Measurements from ENCODE around the gene ZBTB7C.
"Not testable (repeated sequence)": the region's sequence is repeated elsewhere in the genome, so short reads cannot be mapped to it uniquely, and the experiment has no call there.

Gene ZBTB7C

DNA sequence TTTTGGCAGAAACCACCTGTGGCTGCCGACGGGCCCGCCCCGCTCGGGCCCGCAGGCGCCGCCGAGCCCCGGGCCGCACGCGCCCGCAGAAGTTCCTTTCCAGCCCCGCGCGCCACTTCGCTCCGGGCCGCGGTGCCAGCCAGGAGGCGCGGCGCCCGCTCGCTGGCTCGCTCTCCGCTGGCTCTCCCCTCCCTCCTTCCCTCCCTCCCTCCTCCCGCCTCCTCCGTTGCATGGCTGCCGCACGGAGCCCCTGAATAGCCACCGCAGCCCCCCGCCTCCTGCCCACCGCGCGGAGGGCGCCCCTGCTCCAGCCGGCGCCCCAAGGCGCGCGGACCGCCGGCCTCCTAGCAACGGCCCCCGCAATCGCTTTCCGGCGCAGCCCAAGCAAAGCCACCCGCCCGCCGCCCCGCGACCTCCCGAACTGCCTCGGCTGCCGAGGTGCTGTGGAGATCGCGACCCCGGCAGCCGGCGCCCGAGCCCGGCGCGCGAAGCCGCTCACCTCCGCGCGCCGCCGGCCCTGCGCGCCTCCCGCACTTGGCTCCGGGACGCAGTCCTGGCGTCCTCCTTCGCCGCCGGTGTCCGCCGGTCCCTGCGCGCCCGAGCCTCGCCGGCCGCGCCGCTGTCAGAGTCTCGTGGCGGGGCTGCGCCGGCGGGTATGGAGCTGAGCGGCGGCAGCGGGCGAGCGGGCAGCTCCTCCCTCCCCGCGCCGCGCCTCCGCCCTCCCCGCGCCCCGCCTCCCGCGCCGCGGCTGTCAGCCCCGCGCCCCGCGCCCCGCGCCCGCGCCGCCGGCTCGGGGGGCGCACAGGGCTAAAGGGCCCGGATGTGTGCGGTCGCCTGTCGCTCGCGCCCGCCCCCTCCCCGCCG, at the start of gene ZBTB7C:
ZBTB7C (minus strand) TSS at position 657 of the 864 bp plus-strand sequence.
- DNase-seq = peak; percentile 77

GRCh38 chr18:48456838-48457237, 47.7 kb upstream of the ZBTB7C start:
- no peak for DNase-seq

- DNase-seq = no peak
Observed at GRCh38 chr18:48455555-48456478, 46.6 kb upstream of the ZBTB7C start.

GRCh38 chr18:48454261-48454757, 45.1 kb upstream of the ZBTB7C start:
- DNase-seq = no peak

DNA sequence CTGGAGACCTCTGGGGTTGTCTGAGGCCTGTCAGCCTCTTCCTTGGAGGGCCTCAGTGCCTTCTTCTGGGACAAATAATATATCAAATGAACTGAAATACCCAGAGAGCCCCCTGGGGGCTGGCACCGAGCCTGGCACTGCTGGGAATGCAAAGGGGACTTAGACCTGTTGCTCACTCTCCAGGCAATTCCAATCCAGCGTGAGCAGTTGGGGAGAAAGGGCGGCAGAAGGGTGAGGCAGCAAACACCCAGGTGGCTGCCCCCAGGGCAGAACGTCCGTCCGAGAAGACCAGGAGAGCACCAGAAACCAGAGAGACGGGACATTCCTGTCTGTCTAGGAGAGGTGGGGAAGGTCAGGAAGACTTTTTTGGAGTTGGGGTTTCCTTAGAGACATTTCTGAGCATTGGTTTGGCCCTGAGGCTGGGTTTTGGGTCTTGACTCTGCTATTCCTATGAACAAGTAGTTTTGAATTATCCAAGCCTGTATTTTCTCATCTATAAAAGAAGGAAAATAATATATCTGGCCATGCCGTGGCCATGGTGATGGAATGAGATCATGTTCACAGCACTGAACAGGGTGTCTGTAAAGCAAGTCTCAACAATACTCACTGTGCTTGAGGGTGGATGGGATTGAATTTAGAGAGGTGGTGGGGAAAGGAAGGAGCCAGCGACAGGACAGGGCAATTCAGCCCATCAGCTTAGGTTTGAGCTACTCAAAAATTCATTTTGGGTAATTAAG, 44.3 kb upstream of the ZBTB7C start:
- no peak for DNase-seq

GRCh38 chr18:48452861-48453323, 43.7 kb upstream of the ZBTB7C start:
- peak; percentile 73 for DNase-seq

DNA sequence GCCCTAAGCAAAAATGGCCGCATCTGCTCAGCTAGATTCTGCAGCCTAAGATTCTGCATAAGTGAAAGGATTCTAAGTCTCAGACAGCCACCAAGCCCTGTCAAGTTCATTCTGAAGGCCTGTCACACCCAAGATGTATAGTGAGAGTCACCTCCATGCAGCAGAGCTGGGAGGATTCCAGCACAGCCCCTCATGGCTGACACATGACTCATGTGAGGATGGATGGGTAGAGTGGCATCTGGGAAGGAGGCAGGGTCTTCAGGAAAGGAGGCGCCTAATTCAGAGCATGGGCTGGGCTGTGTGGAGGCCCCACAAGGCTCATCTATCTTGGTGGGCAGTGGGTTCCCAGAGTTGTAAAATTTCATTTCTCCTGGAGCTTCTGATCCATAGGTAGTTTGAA, 41.5 kb upstream of the ZBTB7C start:
- no peak for DNase-seq

DNA sequence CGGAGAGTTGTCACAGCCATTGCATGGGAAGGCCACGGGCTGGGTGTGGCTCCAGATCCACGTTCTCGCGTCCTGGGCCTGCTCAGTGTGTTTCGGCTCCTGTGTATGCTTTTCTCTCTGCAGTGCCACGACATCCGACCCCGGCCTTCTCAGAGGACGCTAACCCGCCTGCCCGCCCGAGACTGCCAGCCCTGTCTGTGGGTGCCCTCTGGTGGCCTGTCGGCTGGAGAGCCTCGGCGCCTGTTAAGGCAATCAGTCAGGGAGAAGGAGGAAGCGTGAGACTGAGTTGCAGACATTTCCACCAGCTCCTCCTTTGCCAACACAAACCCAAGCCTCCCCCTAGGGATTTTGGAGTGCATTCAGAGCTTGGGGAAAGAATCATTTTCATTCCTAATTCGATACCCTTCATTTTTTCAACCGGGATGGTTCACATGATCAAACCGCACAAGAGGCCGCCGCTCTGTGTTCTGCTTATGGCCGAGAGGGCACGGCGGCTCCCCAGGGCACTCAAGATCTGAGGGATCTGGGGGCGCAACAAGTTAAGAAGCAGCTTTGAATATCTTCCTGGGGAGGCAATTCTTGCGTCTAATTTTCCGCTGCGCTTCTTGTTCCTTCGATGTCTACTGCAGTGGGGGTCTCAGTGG, 37.5 kb upstream of the ZBTB7C start:
- DNase-seq = peak; percentile 93

DNA sequence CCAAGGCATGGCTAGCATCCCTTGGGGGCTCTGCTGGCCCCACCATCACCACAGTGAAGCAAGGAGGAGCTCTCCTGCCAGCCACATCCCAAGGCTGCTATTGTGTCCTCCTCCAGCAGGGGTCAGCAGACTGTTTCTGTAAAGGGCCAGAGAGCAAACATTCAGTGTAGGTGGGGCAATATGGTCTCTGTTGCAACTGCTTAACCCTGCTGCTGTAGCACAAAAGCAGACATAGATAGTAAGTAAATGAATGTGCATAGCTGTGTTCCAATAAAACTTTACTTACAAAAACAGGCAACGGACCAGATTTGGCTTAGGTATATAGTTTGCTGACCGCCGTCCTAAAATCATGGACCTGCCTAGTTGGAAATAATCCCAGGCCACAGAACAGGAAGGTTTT, 36.4 kb upstream of the ZBTB7C start:
- DNase-seq = peak; percentile 91

DNA sequence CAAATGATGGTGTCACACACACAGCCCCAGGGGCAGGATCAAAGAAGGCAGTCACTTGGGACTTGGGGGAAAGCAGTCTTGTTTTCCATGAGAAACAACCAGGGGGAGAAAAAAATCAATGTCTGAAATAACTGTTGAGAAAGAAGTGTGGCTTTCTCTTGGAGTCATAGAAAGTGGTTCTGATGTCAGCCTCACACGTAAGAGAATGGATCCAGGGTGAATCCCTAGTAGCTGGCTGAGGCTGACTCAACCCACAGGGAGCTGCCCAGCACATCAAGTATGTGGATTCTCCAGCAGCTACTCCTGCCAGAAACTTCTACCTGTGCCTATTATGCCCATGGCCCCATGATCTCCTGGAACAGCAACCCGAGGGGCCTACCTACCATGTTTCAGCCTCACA, 33.6 kb upstream of the ZBTB7C start:
- no peak for DNase-seq

DNA sequence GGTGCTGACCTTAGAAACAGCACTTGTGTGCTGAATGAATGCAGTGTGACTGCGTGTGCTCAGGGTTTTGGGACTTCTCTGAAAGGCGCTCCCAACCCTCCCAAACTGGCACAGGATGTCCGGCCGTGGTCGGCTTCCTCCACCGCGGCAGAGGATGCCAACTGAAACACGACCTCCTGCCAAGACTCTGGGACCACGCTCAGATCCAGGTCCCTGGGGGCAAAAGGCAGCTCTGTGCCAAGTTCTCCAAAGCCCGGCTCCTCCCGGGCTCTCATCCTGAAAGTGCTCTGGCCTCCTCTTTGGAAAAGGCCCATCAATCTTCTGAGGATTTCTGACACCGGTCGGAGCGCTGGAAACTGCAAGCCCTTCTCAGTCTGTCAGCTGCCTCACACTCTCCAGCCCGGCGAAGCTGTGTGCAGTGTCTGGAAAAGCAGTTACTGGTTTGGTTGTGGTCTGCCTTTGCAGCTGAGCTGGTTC, 32.3 kb upstream of the ZBTB7C start:
- DNase-seq = no peak

DNA sequence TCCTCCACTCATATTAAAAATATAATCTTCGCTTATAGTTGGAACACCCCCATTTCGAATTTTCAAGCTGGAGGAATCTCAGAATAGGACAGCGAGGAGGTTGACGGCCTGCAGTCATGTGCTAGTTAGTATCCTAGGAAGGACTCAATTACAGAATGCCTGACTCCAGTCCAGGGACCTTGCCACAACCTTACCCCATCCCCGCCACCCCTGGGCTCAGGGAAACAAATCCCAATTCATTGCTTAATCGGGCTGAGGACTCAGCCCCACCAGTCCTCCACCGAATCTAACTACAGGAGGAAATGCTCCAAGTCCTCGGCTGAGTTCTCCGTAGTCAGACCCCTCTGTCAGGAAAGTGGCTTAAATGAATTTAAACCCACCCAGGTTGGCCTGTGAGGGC, 31.7 kb upstream of the ZBTB7C start:
- DNase-seq = no peak

- no peak for DNase-seq
Observed at GRCh38 chr18:48436907-48437306, 27.7 kb upstream of the ZBTB7C start.

GRCh38 chr18:48434382-48434781, 25.2 kb upstream of the ZBTB7C start:
- not testable (repeated sequence) for DNase-seq

DNA sequence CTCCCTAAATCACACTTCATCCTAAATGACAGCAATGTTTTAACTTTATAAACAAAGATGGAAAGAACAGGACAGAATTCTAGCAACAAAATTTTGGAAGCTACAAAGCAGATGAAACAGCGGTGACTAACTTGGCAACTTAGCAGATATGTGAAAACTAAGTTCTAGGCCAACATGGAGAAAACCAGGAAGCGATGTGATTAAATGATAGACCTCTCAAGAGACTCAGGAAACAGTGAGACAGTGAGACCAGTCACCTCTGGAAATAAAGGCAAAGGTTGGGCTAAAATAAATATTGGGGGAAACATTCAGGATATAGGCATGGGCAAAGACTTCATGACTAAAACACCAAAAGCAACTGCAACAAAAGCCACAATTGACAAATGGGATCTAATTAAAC, 24.4 kb upstream of the ZBTB7C start:
- DNase-seq = no peak

DNA sequence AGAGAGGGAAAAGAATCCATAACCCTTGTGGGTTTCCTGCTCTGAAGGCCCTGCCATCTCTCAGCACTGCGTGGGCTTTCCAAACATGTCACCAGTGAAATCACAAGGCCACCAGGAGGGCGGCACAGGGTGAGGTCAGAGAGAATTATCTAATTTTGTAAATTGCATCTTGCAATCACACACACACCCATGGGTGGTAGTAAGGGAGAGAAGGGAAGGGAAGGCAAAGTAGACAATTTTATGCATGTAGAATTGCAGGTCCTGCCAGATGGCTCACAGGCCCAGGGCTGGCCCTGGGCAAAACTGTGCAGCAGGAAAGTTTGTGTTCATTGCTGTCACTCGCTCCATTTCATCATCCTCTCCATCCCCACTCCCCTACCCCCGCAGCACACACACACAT, 21.0 kb upstream of the ZBTB7C start:
- no peak for DNase-seq

DNA sequence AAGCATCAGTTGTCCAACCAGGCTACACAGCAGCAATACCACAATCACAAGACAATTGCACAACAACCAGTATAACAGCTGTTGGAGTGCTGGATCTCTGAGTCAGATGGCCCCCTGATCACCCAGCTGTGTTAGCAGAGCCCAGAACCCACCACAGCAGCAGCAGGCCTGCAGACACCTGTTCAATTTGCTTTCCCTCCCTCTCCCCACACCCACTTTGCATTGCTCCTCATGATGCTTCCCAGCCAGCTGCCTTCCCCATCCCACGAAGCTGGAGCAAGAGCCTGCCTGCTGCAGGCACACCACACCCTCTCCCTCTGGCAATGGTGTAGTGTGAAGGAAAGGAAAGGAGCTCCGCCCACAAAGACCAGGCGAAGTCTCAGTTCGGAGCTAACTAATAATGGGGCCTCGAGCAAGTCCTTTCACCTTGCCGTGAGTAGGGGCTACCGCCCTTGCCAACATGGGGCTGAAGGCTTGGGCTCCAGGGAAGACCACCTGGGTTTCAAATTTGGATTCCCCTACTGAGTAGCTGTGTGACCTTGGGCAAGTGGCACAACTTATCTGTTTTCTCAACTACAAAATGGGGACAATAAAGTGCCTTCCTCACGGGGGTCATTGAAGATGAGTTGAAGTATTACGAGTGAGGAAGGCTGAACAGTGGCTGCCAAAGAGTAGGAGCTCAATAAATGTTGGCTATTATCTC, 19.4 kb upstream of the ZBTB7C start:
- peak; percentile 25 for DNase-seq

DNA sequence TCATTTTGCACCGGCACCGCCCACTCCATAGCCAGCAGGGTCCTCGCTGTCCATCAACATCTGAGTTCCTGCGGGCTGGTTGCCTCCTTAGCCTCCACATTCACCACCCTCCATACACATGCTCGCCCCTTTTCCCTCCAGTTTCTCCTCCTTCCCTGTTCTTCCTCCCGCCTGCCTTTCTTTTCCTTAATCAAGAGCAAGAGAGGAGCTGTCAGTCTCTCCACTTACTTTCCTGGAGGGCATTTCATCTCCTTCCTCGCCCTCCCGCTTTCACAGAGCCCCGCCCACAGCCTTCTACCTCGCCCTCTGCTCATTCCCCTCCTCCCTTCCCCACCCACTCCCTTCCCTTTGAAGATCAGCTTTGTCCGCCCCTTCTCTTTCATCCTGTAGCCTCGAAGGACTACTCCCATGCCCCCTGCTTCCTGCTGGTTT, 13.8 kb upstream of the ZBTB7C start:
- DNase-seq = peak; percentile 52

- DNase-seq = peak; percentile 76
Observed at GRCh38 chr18:48419277-48420022, 10.3 kb upstream of the ZBTB7C start.

GRCh38 chr18:48418539-48419276, 9.5 kb upstream of the ZBTB7C start:
- DNase-seq = no peak

Data from NCI-H146 (cell line).